IPS-NIHi7 (cell line): ENCODE measurements around the gene ERVFRD-1.
A peak's percentile ranks its signal among the peaks of the same experiment; 100 is the strongest.
"Not testable (repeated sequence)": the region's sequence is repeated elsewhere in the genome, so short reads cannot be mapped to it uniquely, and the experiment has no call there.

ENCODE experiments used
- DNase-seq: peaks from one replicate; pipeline ENCODE4 v3.0.0; 2012; ENCODE audit warnings: mixed read lengths; ENCODE audit errors: extremely low spot score

Gene ERVFRD-1

DNA sequence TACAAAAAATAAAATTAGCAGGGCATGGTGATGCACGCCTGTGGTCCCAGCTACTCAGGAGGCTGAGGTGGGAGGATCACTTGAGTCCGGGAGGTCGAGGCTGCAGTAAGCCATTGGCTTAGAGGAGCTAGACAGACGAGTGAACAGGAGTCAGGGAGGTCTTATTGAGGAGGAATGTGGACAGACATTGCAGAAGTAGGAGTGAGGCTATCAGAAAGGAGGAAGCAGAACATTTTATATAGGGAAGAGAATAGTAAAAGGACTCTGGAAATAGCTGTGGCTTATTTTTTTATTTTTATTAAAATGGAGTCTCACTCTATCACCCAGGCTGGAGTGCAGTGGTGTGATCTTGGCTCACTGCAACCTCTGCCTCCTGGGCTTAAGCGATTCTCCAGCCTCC, 20.4 kb downstream of the ERVFRD-1 start:
- DNase-seq, result not testable (repeated sequence)

GRCh38 chr6:11089695-11090094, 21.8 kb downstream of the ERVFRD-1 start:
- DNase-seq, result no peak

DNA sequence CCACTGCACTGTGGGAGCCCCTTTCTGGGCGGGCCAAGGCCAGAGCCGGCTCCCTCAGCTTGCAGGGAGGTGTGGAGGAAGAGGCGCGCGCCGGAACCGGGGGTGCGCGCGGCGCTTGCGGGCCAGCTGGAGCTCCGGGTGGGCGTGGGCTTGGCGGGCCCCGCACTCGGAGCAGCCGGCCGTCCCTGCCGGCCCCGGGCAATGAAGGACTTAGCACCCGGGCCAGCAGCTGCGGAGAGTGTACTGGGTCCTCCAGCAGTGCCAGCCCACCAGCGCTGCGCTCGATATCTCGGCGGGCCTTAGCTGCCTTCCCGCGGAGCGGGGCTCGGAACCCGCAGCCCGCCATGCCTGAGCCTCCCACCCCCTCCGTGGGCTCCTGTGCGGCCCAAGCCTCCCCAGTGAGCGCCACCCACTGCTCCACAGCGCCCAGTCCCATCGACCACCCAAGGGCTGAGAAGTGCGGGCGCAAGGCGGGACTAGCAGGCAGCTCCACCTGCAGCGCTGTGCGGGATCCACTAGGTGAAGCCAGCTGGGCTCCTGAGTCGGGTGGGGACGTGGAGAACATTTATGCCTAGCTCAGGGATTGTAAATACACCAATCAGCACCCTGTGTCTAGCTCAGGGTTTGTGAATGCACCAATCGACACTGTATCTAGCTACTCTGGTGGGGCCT, 24.2 kb downstream of the ERVFRD-1 start:
- not testable (repeated sequence) for DNase-seq

DNA sequence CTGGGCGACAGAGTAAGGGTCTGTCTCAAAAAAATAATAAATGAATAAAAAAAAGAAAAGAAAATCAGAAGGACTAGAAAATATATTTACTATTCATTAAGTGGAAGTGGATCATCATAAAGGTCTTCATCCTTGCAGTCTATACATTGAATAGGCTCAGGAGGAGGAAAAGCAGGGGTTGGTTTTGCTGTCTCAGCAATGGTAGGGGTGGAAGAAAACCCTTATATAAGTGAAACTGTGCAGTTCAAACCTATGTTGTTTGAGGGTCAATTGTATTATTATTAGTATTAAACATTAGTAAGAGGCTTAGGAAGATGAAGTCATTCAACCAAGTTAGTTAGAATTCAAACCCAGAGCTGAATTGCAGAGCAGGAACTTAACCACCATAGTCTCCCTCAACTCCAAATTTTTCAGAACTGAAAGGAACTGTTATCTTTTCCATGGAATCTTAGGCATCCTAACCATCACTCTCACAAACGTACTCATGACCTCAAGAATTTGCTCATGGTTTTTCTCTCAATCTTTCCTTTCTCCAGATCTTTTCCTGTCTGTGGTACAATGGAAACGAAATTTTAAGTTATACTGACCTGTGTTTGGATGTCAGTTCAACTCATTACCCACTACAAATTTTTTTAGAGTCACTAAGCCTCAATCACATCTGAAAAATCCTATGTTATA, 25.6 kb downstream of the ERVFRD-1 start:
- no peak for DNase-seq

- no peak for DNase-seq
Measured at GRCh38 chr6:11083956-11084355, 27.6 kb downstream of the ERVFRD-1 start.

DNA sequence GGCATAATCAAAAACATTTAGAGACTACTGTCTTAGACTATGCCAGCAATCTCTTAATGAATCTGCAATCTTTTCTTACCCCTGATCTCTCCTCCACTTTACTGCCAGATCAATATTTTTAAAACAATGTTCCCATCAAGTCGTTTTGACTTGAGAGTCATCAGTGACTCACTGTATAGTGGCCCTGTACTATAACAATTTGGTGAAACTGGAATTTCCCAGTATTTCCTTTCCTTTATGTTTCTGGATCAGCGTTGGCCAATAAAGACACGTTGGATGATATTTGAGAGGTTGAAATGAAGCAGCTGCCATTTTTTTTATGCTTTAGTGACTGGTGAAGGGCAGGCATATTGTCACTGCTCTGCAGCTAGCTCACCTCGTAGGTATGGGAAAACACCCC, 28.0 kb downstream of the ERVFRD-1 start:
- no peak for DNase-seq

DNA sequence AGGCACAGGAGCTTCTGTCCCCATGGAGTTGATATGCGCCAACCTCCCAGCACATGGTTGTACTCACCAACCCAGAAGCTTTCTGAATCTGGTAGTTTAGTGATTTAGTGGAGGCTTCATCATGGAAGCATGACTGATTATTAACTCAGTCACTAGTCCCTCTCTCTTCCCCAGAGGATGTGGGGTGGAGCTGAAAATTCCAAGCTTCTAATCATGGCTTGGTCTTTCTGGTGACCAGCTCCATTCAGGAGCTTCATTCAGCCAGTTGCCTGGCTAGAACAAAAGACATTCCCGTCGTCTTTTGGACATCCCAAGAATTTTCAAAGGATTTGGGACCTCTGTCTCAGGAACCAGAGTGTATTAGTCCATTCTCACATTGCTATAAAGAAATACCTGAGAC, 31.2 kb downstream of the ERVFRD-1 start:
- no peak for DNase-seq

DNA sequence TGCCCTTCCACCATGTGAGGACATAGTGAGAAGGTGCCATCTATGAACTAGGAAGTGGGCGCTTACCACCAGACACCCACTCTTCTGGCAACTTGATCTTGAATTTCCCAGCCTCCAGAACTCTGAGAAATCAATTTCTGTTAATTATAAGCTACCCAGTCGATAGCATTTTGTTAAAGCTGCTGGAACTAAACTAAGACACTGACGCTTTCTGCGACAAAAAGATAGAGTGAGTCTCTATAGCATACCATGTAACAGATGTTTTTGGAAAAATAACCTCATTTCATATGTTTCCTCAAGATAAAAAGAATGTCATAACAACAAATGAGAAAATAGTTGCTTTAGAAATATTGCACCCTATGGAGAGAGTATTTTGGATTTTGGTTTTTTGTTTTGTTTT, 33.3 kb downstream of the ERVFRD-1 start:
- no peak for DNase-seq

DNA sequence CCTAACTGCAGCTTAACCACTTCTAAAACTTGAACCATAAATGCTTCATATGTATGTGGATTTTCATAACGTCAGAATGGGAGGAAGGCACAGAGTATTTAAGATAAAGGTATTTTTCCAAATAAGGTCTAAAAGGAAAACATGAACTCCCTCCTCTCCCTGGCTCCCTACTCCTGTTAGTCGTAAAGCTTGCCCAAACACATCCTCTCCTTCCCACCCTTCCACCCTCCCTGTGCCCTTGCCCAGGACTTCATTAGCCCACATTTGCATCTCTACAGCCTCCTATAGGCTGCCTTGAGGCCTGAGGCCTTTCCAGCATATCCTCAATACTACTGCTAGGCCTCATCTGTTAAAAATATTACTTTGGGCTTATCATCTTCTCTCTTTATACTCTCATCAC, 35.0 kb downstream of the ERVFRD-1 start:
- DNase-seq, result peak; percentile 20

DNA sequence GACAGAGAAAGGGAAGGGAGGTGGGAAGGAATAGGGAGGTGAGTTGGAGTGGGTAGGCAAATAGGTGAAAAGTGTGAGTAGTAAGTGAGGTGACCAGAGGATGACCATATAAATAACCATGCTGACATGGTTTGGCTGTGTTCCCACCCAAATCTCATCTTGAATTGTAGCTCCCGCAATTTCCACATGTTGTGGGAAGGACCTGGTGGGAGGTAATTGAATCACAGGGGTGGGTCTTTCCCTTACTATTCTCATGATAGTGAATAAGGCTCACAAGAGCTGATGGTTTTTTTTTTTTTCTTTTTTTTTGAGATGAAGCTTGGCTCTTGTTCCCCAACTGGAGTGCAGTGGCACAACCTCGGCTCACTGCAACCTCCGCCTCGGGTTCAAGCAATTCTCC, 39.4 kb downstream of the ERVFRD-1 start:
- no peak for DNase-seq

DNA sequence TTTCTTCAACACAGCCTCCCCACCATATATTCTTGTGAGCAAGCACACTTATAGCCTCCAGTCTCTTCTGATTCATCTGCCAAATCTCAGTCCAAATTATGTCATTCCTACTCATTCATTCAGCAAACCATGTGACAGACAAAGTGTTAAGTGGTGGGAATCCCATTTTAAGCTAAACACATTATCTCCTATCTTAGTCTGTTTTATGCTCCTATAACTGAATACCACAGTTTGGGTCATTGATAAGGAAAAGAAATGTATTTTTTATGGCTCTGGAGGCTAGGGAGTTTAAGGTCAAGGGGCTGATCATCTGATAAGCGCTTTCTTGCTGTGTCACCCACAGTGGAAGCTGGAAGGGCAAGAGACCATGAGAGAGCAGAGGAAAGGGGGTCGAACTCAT, 41.8 kb downstream of the ERVFRD-1 start:
- no peak for DNase-seq

DNA sequence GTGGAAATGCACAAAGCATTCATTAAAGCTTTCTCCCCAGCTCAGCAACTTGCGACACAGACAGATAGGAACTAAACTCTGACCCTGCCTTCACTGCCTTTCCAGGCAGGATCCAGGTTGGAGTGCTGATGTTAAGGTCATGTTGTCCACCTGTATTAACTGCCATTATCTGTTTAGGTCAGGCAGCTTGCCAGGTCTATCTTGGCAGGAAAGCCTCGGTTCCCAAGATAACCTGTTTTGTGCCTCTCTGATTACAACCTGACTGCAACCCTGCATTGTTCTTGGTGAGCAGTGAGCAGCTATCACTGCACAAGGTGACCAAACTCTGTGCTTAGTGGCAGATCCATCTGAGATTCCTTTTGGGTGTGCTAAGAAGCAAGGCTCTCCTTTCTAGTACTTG, 44.2 kb downstream of the ERVFRD-1 start:
- no peak for DNase-seq

GRCh38 chr6:11066505-11067347, 44.8 kb downstream of the ERVFRD-1 start:
- DNase-seq, result no peak

DNA sequence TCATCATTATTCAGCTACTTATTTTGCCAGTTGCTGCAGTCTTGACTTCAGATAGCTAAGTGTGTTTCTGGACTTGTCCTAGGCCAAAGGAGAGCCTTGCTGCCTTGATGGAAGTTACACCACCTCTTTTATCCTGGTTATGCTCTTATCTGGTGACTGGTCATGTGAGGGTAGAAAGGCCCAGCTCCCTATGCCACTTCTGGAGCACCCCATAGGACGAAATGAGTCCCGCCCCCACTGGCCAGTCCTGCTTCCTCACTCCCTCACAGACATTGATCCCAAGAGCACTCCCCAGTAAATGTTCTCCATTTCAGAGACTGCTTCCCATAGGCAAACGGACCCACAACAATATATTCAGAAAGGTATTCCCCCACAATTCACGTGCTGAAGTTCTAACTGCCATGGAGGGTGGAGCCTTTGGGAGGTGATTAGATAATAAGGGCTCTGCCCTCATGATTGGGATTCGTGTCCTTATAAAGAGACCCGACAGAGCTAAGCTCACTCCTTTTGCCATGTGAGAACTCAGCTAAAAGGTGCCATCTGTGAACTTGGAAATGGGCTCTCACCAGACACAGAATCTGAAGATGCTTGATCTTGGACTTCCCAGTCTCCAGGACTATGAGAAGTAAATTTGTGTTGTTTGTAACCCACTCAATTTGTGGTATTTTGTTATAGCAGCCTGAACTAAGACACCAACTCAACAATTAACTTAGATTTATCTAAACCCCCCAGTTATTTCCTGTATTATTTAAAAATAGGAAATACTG, 45.9 kb downstream of the ERVFRD-1 start:
- no peak for DNase-seq

DNA sequence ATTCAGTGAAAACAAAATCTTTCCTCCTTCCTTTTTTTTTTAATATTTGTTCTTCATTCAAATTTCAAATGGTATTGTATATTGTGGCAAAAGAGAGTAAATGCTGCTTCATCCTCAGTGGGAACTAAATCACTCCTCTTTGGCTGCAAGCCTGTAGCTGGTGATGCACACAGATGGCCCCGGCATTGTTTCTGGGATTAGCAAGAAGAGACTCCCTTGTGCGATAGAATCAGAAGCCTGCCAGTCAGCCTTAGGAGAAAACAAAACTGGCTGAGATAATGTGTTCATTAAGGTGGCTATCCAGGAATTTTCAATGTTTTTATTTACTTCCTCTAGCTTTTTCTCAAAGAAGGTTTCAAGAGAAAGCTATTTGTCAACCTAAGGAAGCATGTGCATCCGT, 46.7 kb downstream of the ERVFRD-1 start:
- no peak for DNase-seq

- no peak for DNase-seq
Measured at GRCh38 chr6:11062715-11063114, 48.8 kb downstream of the ERVFRD-1 start.

DNA sequence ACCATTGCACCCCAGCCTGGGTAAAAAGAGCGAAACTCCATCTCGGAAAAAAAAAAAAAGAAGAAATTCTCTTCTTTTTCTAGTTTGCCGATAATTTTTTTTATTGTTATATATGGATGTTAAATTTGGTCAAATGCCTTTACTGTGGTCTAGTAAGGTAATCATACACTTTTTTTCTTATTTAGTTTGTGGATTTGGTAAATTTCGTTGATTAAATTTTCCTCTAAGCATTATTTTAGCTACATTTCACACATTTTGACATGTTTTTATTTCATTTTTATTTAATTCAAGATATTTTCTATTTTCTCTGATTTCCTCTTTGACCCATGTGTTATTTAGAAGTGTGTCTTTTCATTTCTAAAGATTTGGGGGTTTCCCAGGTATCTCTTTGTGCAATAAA, 49.4 kb downstream of the ERVFRD-1 start:
- DNase-seq, result no peak

DNA sequence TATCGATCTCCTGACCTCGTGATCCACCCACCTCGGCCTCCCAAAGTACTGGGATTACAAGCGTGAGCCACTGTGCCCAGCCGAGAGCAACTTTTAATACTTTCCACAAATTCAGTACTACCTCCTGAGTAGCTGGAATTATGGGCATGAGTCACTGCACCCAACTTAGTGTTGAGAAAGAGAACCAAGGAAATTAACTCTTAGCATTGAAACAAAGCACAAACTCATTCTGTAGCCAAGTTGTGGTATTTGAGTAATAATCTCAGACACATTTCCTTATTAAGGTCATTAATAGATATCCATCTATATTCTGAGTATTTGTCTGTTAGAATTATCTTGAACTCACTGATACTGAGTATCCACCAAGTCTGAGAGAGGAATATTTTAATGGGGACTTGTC, 53.1 kb downstream of the ERVFRD-1 start:
- no peak for DNase-seq

DNA sequence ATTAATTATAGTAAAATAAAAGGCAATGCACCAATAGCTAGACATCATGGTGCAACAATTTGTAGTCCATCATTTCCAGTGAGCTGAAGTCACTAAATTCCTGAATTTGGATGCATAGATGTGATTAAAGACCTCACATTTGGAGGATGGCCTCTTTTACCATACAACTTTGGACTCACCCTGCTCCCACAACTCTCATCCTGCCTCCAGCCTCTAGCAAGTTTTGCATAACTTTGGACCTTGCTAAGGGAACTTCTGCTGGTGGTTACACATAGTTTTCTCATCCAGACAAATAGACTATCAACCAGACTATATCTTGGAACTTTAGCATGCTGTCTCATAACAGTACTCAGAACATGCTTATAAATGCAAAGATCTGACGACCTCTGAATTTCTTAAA, 54.7 kb downstream of the ERVFRD-1 start:
- DNase-seq, result no peak

- DNase-seq, result no peak
Measured at GRCh38 chr6:11055127-11055627, 56.3 kb downstream of the ERVFRD-1 start.

DNA sequence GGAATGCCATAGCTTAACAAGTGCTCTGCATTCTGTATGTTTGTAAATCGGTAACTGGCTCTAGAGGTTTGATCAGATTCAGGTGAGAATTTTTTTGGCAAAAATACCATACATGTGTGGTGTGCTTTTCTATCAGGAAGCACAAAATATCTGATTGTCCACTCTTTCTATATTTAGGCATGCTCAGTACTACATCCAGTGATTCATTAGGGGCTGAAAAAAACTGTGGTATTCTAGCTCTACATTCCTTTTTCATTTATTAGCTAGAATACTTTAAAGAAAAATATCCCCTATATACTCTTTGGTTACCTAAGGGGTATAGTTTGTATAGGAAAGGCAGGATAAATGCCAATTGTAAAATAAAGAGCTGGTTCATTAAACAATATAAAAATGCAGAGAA, 56.8 kb downstream of the ERVFRD-1 start:
- DNase-seq, result no peak

DNA sequence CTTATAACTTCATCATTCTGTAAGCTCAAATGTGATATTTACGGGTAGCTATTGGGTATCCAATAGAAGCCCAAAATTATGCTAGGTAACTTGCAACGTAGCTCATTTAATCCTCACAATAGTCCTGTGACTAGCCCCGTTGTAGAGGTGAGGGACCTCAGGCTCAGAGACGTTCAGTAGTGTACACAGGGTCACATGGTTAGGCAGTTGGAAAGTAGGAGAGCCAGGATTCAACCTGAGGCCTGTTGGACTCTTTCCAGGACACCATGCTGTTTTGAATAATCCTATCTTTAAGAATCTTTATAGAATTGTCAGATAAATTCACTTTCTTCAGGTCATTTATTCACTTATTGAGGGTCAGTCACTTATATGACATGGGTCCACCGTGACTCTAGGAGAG, 58.2 kb downstream of the ERVFRD-1 start:
- DNase-seq, result no peak
